GM23338 (cell line): ENCODE results near the gene UQCC5.

Experiments
- CTCF ChIP-seq, 2 experiments: fragments of 200-600 bp in 1 of 2; sonication (generic) in 1 of 2; conservative IDR thresholded peaks; 2 replicates each; pipeline versions ENCODE4 v1.5.1 to v1.6.1; 2016 to 2017; ENCODE audit warnings: antibody characterized with exemption in 2 of 2, low read depth in 2 of 2, mild to moderate bottlenecking in 2 of 2, moderate library complexity in 1 of 2
- ETS1 ChIP-seq: IDR thresholded peaks from 2 replicates; pipeline ENCODE4 v1.6.1; 2016; ENCODE audit warnings: antibody characterized with exemption
- EZH2 ChIP-seq: fragments of 200-600 bp; sonication (generic); IDR thresholded peaks from one replicate; pipeline ENCODE4 v1.8.0; 2017; ENCODE audit warnings: antibody characterized with exemption, mild to moderate bottlenecking, low read depth; ENCODE audit not compliant: unreplicated experiment
- EZH2phosphoT487 ChIP-seq: fragments of 200-600 bp; sonication (generic); IDR thresholded peaks from one replicate; pipeline ENCODE4 v1.8.1; 2018; ENCODE audit warnings: antibody characterized with exemption; ENCODE audit not compliant: unreplicated experiment
- NANOG ChIP-seq: IDR thresholded peaks from 2 replicates; pipeline ENCODE4 v1.6.1; 2016; ENCODE audit warnings: antibody characterized with exemption, borderline replicate concordance
- POLR2AphosphoS5 ChIP-seq: IDR thresholded peaks from 2 replicates; pipeline ENCODE4 v1.6.1; 2016; ENCODE audit warnings: antibody characterized with exemption, low read depth
- REST ChIP-seq: IDR thresholded peaks from one replicate; pipeline ENCODE4 v1.6.1; 2018; ENCODE audit warnings: antibody characterized with exemption; ENCODE audit not compliant: unreplicated experiment

GRCh38 chr3:52551118-52551517 is 14.7 kb downstream of the UQCC5 start:
- TF ChIP-seq CTCF (conservative IDR thresholded peaks at IDR 0.05; ENCODE audit: low read depth in 2 of 2): no peak
- no peak for TF ChIP-seq NANOG
- TF ChIP-seq POLR2AphosphoS5: no peak
- TF ChIP-seq EZH2phosphoT487: no peak
- TF ChIP-seq EZH2: no peak
- TF ChIP-seq REST: no peak
- no peak for TF ChIP-seq ETS1
